ENCODE data around the gene BNIP3. TPM values are rescaled to one million over a fixed set of nuclear protein-coding genes. Genes with fewer than 3 reads are reported as not detected.

BNIP3 gene
- total RNA-seq, 4 donors from 2014 or later, result 81.2 to 162 (median 135) TPM

- H3K4me3 ChIP-seq, result no peak overlapping the region
- DNase-seq (ENCODE audit: low spot score in 2 of 2), result no peak
- no peaks in the 10 kb centered on the region for H3K9me3 ChIP-seq
- TF ChIP-seq CTCF (IDR thresholded peaks at IDR 0.05) (no peak), EP300 (IDR thresholded peaks at IDR 0.05) (no peak), POLR2A (IDR thresholded peaks at IDR 0.05) (no peak), POLR2AphosphoS5 (IDR thresholded peaks at IDR 0.05) (no peak)
- H3K36me3 ChIP-seq, result no peaks in the 10 kb centered on the region
- 91% methylated on average over 9 of the region's 12 CpGs for WGBS
- H3K27ac ChIP-seq, result no peak overlapping the region
- H3K4me1 ChIP-seq, result peaks cover 5% of the 10 kb centered on the region
- no peaks in the 10 kb centered on the region for H3K27me3 ChIP-seq
These were observed 21.7 kb upstream of the BNIP3 start for GRCh38 chr10:132003282-132003924.

- WGBS, result 95% methylated on average over 4 of the region's 4 CpGs
- Histone ChIP-seq H3K27me3 (no peaks in the 10 kb centered on the region), H3K4me1 (peaks cover 19% of the 10 kb centered on the region), H3K9me3 (no peaks in the 10 kb centered on the region), H3K27ac (no peak overlapping the region), H3K36me3 (no peaks in the 10 kb centered on the region), H3K4me3 (no peak overlapping the region)
- no peak for DNase-seq (ENCODE audit: low spot score in 2 of 2)
- TF ChIP-seq POLR2A (IDR thresholded peaks at IDR 0.05) (no peak), POLR2AphosphoS5 (IDR thresholded peaks at IDR 0.05) (no peak), CTCF (IDR thresholded peaks at IDR 0.05) (no peak), EP300 (IDR thresholded peaks at IDR 0.05) (no peak)
These were observed 20.3 kb upstream of the BNIP3 start for GRCh38 chr10:132002004-132002403.

GRCh38 chr10:132001238-132001972 is 19.7 kb upstream of the BNIP3 start:
- Histone ChIP-seq H3K27ac (no peak overlapping the region), H3K4me1 (peaks cover 22% of the 10 kb centered on the region), H3K36me3 (no peaks in the 10 kb centered on the region), H3K4me3 (no peak overlapping the region), H3K9me3 (no peaks in the 10 kb centered on the region), H3K27me3 (no peaks in the 10 kb centered on the region)
- TF ChIP-seq CTCF (IDR thresholded peaks at IDR 0.05) (no peak), POLR2A (IDR thresholded peaks at IDR 0.05) (no peak), POLR2AphosphoS5 (IDR thresholded peaks at IDR 0.05) (no peak), EP300 (IDR thresholded peaks at IDR 0.05) (no peak)
- 45% methylated on average over 15 of the region's 15 CpGs for whole genome bisulfite sequencing
- DNase-seq (ENCODE audit: low spot score in 2 of 2), result no peak

DNA sequence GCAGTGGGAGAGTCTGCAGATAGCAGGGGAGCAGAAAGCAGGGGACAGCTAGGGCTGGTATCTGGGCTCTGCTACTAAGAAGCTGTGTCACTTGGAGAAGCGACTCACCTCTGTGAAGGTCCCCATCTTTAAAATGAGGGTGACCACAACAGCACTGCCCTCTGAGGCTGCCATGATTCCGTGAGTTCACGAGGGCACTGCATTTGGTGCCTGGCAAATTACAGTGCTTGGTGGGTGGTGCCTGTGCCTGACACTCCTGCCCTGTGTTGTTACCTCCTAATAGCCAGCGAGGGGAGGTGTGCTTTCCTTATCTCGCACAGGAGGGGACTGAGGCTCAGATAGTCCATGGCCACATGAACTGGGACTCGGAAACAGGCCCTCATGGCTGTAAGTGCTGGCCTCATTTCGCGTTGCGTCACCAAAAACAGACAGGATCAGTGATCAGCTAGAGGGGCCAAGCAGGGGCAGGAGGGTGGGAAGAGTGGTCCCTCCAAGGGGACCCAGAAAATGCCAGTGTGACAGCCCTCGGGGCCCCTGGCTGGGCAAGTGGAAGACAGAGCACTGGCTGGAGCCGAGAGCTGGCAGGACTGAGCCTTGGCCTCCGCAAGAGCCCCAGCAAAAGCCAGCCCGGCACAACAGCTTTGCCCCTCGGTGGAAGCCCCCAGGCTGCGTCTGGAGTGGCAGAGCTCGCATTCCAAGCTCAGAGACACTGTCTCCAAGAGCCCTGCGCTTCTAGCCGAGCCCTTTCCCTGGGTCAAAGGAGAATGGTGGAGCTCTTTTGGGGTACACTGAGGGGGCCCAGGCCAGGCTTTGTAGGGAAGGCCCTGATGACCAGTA is 17.3 kb upstream of the BNIP3 start:
- H3K4me1 ChIP-seq, result peaks cover 22% of the 10 kb centered on the region
- H3K27ac ChIP-seq, result peak overlapping the region; percentile 84
- 98% methylated on average over 5 of the region's 18 CpGs for WGBS
- no peak for DNase-seq (ENCODE audit: low spot score in 2 of 2)
- H3K27me3 ChIP-seq, result no peaks in the 10 kb centered on the region
- no peak overlapping the region for H3K4me3 ChIP-seq
- no peaks in the 10 kb centered on the region for H3K36me3 ChIP-seq
- TF ChIP-seq POLR2AphosphoS5 (IDR thresholded peaks at IDR 0.05), result no peak
- TF ChIP-seq POLR2A (IDR thresholded peaks at IDR 0.05), result no peak
- no peak for TF ChIP-seq CTCF (IDR thresholded peaks at IDR 0.05)
- no peak for TF ChIP-seq EP300 (IDR thresholded peaks at IDR 0.05)
- H3K9me3 ChIP-seq, result no peaks in the 10 kb centered on the region

Data from suprapubic skin (tissue), 4 donors.